ENCODE results near the gene PCTP.

PCTP gene

DNA sequence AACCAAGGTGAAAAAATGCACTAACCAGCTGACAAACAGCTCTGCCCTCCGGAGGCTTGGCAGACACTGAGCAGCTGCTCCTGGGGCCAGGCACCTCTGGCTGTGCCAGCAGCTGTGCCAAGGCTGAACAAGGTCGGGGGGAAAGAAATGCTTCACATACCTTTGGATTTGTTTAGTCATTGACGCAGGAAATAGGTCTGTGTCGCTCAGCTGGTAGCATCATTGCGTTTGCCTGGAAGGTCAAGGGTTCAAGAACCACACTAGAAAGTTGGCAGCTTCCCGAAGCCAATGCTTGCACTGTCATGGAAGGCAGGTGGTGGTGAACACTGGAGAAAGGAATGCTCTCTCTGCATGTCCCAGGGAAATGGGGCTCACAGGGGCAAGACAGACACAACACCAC, 63.5 kb downstream of the PCTP start:
- Histone ChIP-seq H4K12ac (ENCODE audit: low read depth, low read length) (no peak overlapping the region), H4K8ac (ENCODE audit: low read depth, low read length) (no peak overlapping the region), H3K79me2 (ENCODE audit: control insufficient read depth, insufficient read depth, low read length, poor library complexity) (no peaks in the 10 kb centered on the region), H3K9ac (ENCODE audit: low read length) (no peak overlapping the region), H3K23ac (ENCODE audit: low read length) (no peak overlapping the region), H2BK120ac (ENCODE audit: insufficient read depth, low read length, poor library complexity) (no peak overlapping the region), H3K9me3 (ENCODE audit: insufficient read depth, low read depth, low read length) (no peaks in the 10 kb centered on the region), H2BK12ac (ENCODE audit: low read length) (no peak overlapping the region), H3K14ac (ENCODE audit: low read length) (no peak overlapping the region), H3K36me3 (ENCODE audit: control insufficient read depth in 1 of 2, insufficient read depth in 2 of 2, low read length in 2 of 2) (no peaks in the 10 kb centered on the region), H3K4ac (ENCODE audit: low read depth, low read length) (no peak overlapping the region), H3K4me3 (ENCODE audit: low read depth, low read length) (no peak overlapping the region), H2BK5ac (ENCODE audit: low read depth, low read length, poor library complexity) (no peak overlapping the region), H3K79me1 (ENCODE audit: low read length) (no peaks in the 10 kb centered on the region), H3K27me3 (ENCODE audit: insufficient read depth, low read length) (no peaks in the 10 kb centered on the region), H3K18ac (ENCODE audit: low read length) (no peak overlapping the region), H2AFZ (ENCODE audit: insufficient read depth, low read length, poor library complexity) (no peak overlapping the region), H3K4me1 (ENCODE audit: control insufficient read depth in 1 of 2, insufficient read depth in 2 of 2, low read length in 2 of 2) (peaks cover 3% of the 10 kb centered on the region in 2 experiments), H3K27ac (ENCODE audit: low read depth, low read length) (no peak overlapping the region), H4K91ac (ENCODE audit: low read depth, low read length) (no peak overlapping the region), H3K4me2 (ENCODE audit: low read length) (no peak overlapping the region), H2AK5ac (ENCODE audit: low read length) (no peak overlapping the region)
- no peak for DNase-seq
- WGBS (ENCODE audit: extremely low coverage, insufficient coverage, insufficient read length): no CpG with 5 or more reads among the region's 6 CpGs

GRCh38 chr17:55816532-55817396, 65.9 kb downstream of the PCTP start:
- Histone ChIP-seq H4K91ac (ENCODE audit: low read depth, low read length) (no peak overlapping the region), H2AFZ (ENCODE audit: insufficient read depth, low read length, poor library complexity) (no peak overlapping the region), H2BK5ac (ENCODE audit: low read depth, low read length, poor library complexity) (no peak overlapping the region), H4K12ac (ENCODE audit: low read depth, low read length) (no peak overlapping the region), H4K8ac (ENCODE audit: low read depth, low read length) (no peak overlapping the region), H2AK5ac (ENCODE audit: low read length) (no peak overlapping the region), H3K9me3 (ENCODE audit: insufficient read depth, low read depth, low read length) (no peaks in the 10 kb centered on the region), H3K79me1 (ENCODE audit: low read length) (no peaks in the 10 kb centered on the region), H3K23ac (ENCODE audit: low read length) (no peak overlapping the region), H3K4me1 (ENCODE audit: control insufficient read depth in 1 of 2, insufficient read depth in 2 of 2, low read length in 2 of 2) (peaks cover 3% of the 10 kb centered on the region in 2 experiments), H3K27ac (ENCODE audit: low read depth, low read length) (no peak overlapping the region), H3K36me3 (ENCODE audit: control insufficient read depth in 1 of 2, insufficient read depth in 2 of 2, low read length in 2 of 2) (no peaks in the 10 kb centered on the region), H2BK12ac (ENCODE audit: low read length) (no peak overlapping the region), H3K27me3 (ENCODE audit: insufficient read depth, low read length) (no peaks in the 10 kb centered on the region), H3K14ac (ENCODE audit: low read length) (no peak overlapping the region), H3K18ac (ENCODE audit: low read length) (no peak overlapping the region), H3K4ac (ENCODE audit: low read depth, low read length) (no peak overlapping the region), H3K4me3 (ENCODE audit: low read depth, low read length) (no peak overlapping the region), H3K9ac (ENCODE audit: low read length) (no peak overlapping the region), H3K4me2 (ENCODE audit: low read length) (no peak overlapping the region), H3K79me2 (ENCODE audit: control insufficient read depth, insufficient read depth, low read length, poor library complexity) (no peaks in the 10 kb centered on the region), H2BK120ac (ENCODE audit: insufficient read depth, low read length, poor library complexity) (no peak overlapping the region)
- no CpG with 5 or more reads among the region's 8 CpGs for WGBS (ENCODE audit: extremely low coverage, insufficient coverage, insufficient read length)
- no peak for DNase-seq

- Histone ChIP-seq H3K18ac (ENCODE audit: low read length) (no peak overlapping the region), H2BK12ac (ENCODE audit: low read length) (no peak overlapping the region), H3K36me3 (ENCODE audit: control insufficient read depth in 1 of 2, insufficient read depth in 2 of 2, low read length in 2 of 2) (no peaks in the 10 kb centered on the region), H3K23ac (ENCODE audit: low read length) (no peak overlapping the region), H3K27me3 (ENCODE audit: insufficient read depth, low read length) (no peaks in the 10 kb centered on the region), H3K79me2 (ENCODE audit: control insufficient read depth, insufficient read depth, low read length, poor library complexity) (no peaks in the 10 kb centered on the region), H3K9ac (ENCODE audit: low read length) (no peak overlapping the region), H4K91ac (ENCODE audit: low read depth, low read length) (no peak overlapping the region), H3K4me2 (ENCODE audit: low read length) (no peak overlapping the region), H2AFZ (ENCODE audit: insufficient read depth, low read length, poor library complexity) (no peak overlapping the region), H2BK5ac (ENCODE audit: low read depth, low read length, poor library complexity) (no peak overlapping the region), H4K8ac (ENCODE audit: low read depth, low read length) (no peak overlapping the region), H4K12ac (ENCODE audit: low read depth, low read length) (no peak overlapping the region), H3K9me3 (ENCODE audit: insufficient read depth, low read depth, low read length) (no peaks in the 10 kb centered on the region), H3K79me1 (ENCODE audit: low read length) (no peaks in the 10 kb centered on the region), H3K4me1 (ENCODE audit: control insufficient read depth in 1 of 2, insufficient read depth in 2 of 2, low read length in 2 of 2) (peaks cover 3% of the 10 kb centered on the region in 2 experiments), H2AK5ac (ENCODE audit: low read length) (no peak overlapping the region), H2BK120ac (ENCODE audit: insufficient read depth, low read length, poor library complexity) (no peak overlapping the region), H3K14ac (ENCODE audit: low read length) (no peak overlapping the region), H3K27ac (ENCODE audit: low read depth, low read length) (no peak overlapping the region), H3K4me3 (ENCODE audit: low read depth, low read length) (no peak overlapping the region), H3K4ac (ENCODE audit: low read depth, low read length) (no peak overlapping the region)
- DNase-seq: no peak
- no CpG with 5 or more reads among the region's 1 CpG for WGBS (ENCODE audit: extremely low coverage, insufficient coverage, insufficient read length)
These were observed 66.5 kb downstream of the PCTP start for GRCh38 chr17:55817397-55817709.

DNA sequence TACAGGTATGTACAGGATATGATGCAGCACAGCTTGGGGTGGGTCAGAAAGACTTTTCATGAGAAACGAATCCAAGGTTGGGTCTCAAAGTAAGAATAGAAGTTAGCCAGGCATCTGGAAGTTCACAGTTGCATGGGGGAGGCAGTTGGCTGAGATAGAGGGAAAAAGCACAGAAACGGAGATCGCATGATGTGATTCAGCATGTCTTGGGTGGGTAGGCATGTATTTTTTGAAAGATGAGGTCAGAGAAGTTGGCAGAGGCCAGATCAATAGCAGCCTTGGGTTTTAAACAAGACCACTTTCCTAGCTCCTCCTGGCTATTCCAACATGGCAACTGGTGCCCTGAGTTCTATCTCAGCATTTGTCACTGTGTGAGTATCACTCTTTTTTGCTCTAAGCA, 67.2 kb downstream of the PCTP start:
- H3K36me3 ChIP-seq (ENCODE audit: control insufficient read depth in 1 of 2, insufficient read depth in 2 of 2, low read length in 2 of 2): no peaks in the 10 kb centered on the region
- H3K4me2 ChIP-seq (ENCODE audit: low read length): no peak overlapping the region
- H3K27me3 ChIP-seq (ENCODE audit: insufficient read depth, low read length): no peaks in the 10 kb centered on the region
- no peak overlapping the region for H3K27ac ChIP-seq (ENCODE audit: low read depth, low read length)
- H3K79me2 ChIP-seq (ENCODE audit: control insufficient read depth, insufficient read depth, low read length, poor library complexity): no peaks in the 10 kb centered on the region
- H2BK120ac ChIP-seq (ENCODE audit: insufficient read depth, low read length, poor library complexity): no peak overlapping the region
- H2AFZ ChIP-seq (ENCODE audit: insufficient read depth, low read length, poor library complexity): no peak overlapping the region
- no peak overlapping the region for H3K4ac ChIP-seq (ENCODE audit: low read depth, low read length)
- H3K4me1 ChIP-seq (ENCODE audit: control insufficient read depth in 1 of 2, insufficient read depth in 2 of 2, low read length in 2 of 2): peaks cover 3% of the 10 kb centered on the region in 2 experiments
- DNase-seq: no peak
- H4K8ac ChIP-seq (ENCODE audit: low read depth, low read length): no peak overlapping the region
- H3K18ac ChIP-seq (ENCODE audit: low read length): no peak overlapping the region
- H2BK5ac ChIP-seq (ENCODE audit: low read depth, low read length, poor library complexity): no peak overlapping the region
- no peaks in the 10 kb centered on the region for H3K79me1 ChIP-seq (ENCODE audit: low read length)
- no peak overlapping the region for H4K91ac ChIP-seq (ENCODE audit: low read depth, low read length)
- no peak overlapping the region for H3K4me3 ChIP-seq (ENCODE audit: low read depth, low read length)
- no peak overlapping the region for H3K14ac ChIP-seq (ENCODE audit: low read length)
- H3K9ac ChIP-seq (ENCODE audit: low read length): no peak overlapping the region
- H3K23ac ChIP-seq (ENCODE audit: low read length): no peak overlapping the region
- no peak overlapping the region for H4K12ac ChIP-seq (ENCODE audit: low read depth, low read length)
- H3K9me3 ChIP-seq (ENCODE audit: insufficient read depth, low read depth, low read length): no peaks in the 10 kb centered on the region
- no peak overlapping the region for H2BK12ac ChIP-seq (ENCODE audit: low read length)
- H2AK5ac ChIP-seq (ENCODE audit: low read length): no peak overlapping the region
- no CpG with 5 or more reads among the region's 3 CpGs for WGBS (ENCODE audit: extremely low coverage, insufficient coverage, insufficient read length)
